Activated CD8-positive, alpha-beta memory T cell treated with anti-CD3 and anti-CD28 coated beads, Interleukin-2, amount 50 U/mL, for 24 hours (primary cell): ENCODE data around the gene FUT8.
A peak's percentile ranks its signal among the peaks of the same experiment; 100 is the strongest.
"Not testable (repeated sequence)": the region's sequence is repeated elsewhere in the genome, so short reads cannot be mapped to it uniquely, and the experiment has no call there.

Source experiments
- DNase-seq: peaks from one replicate; pipeline ENCODE4 v3.0.0-alpha.2; 2020; ENCODE audit errors: extremely low read depth

FUT8 gene

DNA sequence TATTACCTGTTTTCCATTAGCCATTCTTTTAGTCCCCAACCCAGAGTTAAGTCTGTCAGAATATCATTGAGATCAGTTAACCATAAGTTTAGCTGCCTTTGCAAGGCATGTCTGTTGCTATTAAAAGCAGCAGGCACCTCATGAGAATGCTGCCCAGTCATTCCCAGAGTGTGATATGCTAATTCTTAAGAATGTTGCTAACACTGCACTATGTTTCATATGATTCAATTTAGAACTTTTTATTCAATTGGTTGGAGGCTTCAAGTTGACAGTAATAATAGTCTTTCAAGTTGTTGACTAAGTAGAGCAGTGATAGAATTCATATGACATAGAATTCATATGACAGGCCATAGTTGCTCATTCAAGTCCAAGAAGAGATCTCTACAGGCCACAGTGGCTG is 292.3 kb downstream of the FUT8 start:
- DNase-seq, result peak; percentile 9

DNA sequence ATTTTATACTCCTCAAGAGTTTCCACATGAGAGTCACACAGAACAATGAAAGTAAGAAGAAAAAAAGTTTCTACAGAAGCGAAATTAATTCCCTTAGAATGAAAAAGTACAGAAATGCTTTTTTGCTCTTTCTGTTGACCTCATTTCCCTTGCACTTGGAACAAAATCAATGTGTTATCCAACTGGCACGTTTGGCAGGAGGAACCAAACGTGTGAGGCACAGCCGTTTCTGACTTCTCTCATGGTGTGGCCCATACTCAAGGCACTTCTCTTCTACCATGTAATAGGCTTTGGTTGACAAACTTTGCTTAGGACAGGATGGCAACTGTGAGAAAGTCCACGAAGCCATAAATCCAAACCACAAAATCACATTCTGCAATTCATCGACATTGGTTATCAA is 297.0 kb downstream of the FUT8 start:
- no peak for DNase-seq

DNA sequence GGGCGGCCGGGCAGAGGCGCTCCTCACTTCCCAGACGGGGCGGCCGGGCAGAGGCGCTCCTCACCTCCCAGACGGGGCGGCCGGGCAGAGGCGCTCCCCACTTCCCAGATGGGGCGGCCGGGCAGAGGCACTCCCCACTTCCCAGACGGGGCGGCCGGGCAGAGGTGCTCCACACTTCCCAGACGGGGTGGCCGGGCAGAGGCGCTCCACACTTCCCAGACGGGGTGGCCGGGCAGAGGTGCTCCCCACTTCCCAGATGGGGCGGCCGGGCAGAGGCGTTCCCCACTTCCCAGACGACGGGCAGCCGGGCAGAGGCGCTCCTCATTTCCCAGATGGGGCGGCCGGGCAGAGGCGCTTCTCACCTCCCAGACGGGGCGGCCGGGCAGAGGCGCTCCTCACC is 304.3 kb downstream of the FUT8 start:
- not testable (repeated sequence) for DNase-seq

DNA sequence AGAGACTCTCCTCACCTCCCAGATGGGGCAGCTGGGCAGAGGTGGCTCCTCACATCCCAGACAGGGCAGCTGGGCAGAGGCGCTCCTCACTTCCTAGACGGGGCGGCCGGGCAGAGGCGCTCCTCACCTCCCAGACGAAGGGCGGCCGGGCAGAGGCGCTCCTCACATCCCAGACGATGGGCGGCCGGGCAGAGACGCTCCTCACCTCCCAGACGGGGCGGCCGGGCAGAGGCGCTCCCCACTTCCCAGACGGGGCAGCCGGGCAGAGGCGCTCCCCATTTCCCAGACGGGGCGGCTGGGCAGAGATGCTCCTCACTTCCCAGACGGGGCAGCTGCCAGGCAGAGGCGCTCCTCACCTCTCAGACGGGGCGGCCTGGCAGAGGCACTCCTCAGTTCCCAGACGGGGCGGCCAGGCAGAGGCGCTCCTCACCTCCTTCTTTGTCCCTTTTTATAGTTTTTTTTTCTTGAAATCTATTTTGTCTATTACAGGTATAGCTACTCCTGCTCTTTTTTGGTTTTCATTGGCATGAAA is 304.9 kb downstream of the FUT8 start:
- DNase-seq, result not testable (repeated sequence)

DNA sequence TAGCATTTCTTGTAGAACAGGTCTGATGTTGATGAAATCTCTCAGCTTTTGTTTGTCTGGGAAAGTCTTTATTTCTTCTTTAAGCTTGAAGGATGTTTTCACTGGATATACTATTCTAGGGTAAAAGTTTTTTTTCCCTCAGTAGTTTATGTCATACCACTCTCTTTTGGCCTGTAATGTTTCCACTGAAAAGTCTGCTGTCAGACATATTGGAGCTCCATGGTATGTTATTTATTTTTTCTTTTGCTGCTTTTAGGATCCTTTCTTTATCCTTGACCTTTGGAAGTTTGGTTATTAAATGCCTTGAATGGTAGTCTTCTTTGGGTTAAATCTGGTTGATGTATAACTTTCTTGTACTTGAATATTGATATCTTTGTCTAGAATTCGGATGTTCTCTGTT is 306.1 kb downstream of the FUT8 start:
- no peak for DNase-seq

DNA sequence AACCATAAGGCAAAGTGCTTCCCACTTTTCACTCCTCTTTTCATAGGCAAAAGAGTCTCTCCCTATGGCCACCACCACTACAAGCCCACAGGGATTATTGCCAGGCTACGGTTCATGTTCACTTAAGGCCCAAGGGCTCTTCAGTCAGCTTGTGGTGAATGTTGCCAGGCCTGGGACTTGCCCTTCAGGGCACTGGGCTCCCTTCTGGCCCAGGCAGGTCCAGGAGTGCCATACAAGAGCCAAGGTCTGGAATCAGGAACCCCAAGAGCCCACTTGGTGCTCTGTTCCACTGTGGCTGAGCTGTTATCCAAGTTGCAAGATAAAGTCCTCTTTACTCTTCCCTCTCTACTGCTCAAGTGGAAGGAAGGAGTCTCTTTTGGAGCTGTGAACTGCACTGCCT is 307.6 kb downstream of the FUT8 start:
- DNase-seq, result no peak

DNA sequence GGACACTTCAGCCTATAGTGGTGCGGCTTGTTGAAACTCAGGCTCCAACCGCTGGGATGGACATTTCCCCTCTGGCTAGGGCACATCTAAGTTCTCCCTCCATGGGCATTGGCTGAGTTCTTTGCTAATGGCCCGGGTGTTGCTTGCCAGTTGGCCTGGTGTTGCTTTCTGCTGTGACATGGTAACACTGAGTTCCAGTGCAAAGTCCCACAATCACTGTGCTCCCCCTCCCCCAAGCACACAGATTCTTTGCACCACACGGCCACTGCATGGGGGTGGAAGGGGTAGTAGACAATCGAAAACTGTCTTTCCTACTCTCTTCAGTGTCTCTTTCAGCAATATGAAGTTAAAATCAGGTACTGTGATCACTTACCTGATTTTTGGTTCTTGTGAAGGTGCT is 308.2 kb downstream of the FUT8 start:
- no peak for DNase-seq

DNA sequence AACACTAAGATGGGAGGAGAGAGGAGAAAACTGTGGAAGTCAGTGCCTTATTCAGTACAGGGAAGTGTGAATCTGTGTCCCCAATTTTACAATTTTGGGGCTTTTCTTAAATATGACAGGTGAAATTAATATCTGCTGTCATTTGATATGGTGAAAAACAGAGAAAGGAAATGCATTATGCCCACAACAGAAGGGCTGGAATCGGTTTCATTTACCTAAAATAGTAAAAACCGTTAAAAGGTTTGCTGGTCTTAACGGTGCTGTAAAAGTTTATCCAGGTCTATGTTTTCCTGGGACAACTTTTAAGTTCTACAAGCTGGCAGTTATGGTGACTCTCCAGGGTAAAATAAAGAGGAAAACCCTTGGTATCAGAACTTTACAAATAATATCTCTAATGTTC is 310.8 kb downstream of the FUT8 start:
- DNase-seq, result no peak

DNA sequence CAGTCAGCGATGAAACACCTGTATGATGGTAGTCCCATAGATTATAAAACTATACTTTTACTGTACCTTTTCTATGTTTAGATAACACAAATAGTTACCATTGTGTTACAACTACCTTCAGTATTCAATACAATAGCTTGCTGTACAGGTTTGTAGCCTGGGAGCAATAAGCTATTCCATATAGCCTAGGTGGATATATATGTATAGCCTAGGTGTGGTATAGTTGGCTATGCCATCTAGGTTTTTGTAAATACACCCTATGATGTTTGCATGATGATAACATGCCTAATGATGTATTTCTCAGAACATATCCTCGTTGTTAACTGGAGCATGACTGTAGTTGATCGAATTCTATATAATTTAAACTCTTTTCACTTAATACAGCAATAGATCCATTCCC is 316.1 kb downstream of the FUT8 start:
- no peak for DNase-seq

DNA sequence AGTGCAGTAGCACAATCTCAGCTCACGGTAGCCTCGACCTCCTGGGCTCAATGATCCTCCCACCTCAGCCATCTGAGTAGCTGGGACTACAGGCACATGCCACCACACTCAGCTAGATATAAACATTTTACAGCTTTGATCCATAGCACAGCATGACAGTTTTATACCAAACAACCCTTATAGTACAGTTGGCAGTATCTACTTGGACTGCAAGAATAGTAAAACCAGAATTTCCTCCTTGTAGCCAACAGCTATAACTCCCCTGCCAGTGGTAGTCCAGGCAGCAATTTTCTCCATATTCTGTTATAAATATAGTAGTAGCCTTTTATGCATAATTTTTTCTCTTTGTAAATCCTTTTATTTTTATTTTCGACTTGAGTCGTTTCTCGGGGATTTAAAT is 317.0 kb downstream of the FUT8 start:
- no peak for DNase-seq

DNA sequence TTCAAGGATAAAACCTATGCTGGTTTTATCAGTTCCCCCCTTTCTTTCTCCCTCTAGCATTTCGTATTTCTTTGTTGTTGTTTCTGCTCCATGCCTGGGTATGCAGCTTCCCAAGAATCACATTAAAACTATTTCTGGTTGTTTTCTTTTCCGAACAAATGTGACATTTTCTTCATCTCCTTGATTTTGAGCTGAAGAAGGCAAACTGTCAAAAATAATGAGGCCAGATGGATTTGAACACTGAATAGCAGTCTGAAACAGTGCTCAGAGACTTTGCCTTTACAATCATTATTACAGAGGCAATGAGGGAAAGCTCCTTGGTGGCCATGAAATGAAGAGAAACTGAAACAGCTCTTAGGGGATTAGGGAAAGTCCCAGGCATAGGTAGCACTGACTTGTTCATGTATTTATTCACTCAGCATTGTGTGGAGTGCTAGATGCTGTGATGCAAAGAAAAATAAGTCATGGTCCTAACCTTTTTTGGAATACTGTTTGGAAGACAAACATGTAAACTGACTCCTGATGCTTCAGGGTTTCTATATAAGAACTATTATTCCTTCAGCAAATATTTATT is 319.5 kb downstream of the FUT8 start:
- no peak for DNase-seq

DNA sequence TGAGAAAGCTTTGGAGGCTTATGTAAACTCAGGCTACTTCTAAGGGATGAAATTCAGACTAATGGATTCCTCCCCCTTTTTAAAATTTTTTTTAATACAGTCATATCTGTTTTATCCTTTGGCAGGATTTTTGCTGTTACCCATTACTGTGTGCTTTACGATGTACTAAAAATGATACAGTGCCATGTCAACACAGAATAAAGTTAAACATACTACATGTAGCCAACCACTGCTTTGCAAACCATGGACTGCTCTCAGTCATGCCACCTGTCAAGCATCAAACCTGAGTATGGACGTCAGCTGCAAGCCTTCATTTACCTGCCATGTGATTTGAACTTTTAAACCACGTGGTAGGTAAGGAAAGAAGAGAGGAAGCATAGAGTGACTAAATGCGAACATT is 325.8 kb downstream of the FUT8 start:
- no peak for DNase-seq

DNA sequence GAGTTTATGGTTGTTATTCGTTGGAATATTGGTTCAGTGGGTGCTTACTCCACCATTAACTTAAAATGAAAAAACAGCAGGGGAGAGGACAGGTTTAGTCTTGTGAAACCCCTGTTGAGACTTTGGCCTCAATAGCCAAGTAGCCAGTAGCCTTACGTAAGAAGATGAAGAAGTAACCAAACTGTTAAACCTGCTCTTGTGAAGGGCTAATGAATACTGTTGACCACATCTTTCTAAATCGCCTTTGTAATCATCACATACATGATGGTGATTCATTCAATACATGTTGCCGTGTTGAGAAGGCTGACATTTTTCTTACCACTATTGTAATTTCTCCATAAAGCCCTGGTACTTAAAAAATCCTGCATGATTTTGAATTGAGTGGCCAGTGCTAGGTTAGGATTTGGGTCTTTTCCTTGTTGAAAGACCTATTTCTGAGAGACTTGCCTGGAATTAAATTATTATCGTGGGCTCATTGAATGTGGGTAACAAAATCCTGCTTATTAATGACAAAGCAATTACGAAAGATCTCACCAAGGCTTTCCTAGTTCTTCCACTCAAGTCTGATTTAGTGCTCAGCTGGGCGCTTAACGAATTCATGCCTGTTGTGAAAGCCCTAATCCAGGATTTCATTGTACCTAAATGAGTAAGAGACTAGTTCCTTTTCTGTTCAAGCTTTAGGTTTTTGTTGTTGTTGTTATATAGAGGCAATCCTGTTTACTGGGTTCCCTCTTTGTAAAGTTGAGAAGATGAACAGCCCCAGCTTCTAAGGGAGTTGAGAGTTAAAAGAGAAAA is 333.1 kb downstream of the FUT8 start:
- DNase-seq, result no peak

DNA sequence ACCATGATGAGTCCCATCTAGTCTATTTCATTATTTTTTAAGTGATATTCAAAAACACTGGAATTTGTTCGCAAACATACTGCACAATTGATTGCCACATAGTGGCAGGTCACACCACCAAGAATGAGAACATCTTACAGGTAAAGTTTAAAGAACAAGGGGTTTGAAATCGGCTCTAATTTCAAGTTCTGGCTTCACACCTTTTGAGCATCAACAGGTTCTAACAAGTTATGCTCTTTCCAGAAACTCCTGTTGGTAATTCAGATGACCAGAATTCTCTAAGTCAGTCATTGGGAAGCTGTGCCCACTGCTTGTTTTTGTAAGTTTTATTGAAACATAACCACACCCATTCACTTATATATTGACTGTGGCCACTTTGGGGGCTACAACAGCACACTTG is 336.3 kb downstream of the FUT8 start:
- no peak for DNase-seq

DNA sequence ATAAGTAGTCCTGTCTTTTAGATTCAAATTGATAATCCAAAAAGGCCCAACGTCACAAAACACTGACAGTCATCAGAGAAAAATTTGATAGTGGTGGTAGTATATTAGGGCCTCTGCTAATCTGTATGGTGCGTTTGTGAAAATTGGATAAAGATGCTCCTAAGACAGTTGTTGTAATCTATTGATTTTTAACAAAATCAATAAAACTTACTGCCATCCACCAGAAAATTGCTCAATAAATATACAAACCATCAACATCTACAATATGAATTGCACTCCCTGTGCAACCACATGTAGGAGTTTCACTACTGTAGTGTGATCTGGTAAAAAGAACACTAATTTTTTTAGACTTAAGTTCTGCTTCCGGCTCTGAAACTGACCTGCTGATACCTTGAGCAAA is 336.8 kb downstream of the FUT8 start:
- no peak for DNase-seq

DNA sequence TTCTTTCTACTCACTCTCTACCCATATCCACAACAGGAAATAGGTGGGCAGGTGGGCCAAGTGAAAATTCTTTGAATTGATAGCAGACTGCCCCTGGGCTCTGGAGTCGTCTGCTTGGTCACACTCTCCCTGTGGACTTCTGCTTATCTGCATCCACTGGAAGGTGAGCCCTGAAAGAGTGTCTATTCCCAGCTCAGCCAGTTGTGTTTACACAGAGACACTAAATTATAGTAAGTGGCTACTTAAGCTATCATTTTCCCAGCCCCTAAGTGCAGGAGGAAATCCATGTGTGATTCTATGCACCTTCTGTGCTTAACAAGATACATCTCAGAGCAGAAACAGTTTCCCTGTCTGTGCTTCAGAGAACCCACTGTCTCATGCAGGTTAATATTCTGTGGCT is 338.4 kb downstream of the FUT8 start:
- no peak for DNase-seq

DNA sequence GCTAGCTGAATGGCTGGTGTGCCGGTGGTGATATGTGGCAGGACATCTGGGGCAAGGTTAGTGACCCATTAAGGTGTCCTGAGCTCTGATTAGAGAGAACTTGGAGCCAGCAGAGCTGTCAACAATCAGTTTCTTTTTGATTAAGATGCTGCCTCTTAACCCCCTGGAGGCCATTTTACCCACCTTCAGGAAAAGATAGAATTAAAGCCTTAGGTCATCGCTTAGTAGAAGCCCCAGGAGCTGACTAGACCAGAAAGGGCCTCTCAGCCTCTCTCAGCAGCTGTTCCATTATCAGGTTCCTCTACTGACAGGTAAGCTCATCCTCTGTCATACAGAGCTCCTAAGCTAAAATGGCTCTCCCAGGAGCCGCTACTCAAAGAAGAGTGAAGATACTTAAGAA is 339.0 kb downstream of the FUT8 start:
- no peak for DNase-seq

DNA sequence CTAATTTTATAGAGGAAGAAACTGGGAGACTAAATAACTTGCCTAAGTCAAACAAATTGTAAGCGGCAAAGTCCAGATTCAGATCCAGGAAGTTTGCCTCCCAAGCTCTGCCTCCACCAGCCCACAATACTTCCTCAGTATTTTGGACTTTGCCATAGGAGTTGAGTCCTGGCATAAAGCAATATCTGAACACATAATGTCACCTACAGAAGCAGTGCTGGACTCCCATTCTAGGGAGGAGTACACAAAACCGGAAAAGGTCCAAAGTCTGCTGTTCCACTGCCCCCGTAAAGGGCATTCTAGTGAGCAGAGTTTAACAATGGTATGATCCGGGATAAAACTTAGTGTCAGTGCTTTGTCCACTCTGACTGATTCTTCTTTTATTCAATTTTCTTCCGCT is 340.5 kb downstream of the FUT8 start:
- no peak for DNase-seq

DNA sequence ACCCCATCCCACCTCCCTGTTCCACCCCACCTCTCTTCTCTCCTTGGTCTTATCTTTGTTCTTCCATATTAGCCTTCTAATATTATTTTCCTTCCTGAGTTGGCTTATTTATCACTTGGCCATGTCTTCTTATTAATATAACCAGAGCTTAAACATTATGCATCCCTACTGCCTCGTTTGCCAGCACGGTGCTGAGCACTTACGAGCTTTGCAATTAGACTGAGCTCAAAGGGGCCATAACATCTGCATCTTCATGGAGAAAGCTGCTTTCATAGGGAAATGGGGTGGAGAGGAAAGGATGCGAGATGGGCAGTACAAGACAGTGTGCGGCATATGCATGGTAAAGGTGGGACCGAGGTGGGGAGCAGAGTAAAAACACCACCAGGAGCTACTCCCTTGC is 342.8 kb downstream of the FUT8 start:
- DNase-seq, result no peak

DNA sequence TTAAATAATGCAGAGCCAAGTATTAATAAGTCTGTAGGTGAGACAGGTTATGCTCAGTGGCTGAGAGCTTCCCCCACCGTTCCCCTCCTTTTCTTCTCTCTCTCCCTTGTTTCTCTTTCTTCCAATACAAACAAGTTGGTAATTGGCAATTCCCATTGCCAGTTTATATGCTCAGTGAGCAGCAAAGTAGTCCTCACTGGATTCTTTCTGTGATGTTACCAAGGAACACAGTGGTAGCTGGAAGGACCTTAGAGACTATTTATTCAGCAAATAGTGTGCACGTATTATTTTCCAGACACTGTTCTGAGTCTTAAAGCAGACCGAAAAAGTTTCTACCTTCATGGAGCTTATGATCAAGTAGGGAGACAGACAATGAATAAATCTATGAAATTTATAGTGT is 344.4 kb downstream of the FUT8 start:
- no peak for DNase-seq

DNA sequence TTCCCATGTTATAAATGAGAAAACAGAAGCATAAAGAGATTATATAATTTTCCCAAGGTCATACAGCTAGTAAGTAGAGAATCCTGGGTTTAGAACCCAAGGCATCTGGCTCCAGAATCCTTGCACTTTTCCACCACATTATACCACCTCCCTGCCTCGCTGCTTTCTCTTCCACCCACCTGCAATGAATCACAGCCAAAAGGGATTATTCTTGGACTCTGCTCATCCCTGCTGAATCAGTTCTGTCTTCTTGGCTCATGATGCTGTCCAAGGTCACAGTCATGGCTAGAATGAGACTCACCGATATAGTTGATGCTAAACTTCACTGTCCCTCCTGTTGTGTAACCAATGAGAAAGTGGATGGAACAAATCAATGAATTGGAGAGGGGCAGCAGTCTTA is 356.6 kb downstream of the FUT8 start:
- DNase-seq, result no peak

DNA sequence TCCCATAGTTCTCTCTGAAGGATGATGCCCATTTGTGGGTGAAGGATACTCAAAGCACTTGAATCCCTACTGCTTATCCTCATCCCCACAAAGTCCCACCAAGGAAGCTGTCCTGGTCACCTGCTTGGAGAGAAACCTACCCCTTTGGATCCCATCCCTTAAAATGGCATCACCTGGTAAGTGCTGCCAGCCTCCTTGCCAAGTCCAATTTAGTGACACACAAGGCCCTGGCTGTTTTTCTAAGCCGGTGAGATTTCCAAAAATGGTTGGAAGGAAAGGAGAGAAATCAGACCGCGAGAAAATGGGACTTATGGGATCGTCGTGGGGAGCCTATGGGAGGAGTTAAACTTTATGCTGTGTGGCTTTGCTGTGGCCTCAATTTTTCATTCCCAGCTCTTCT is 358.2 kb downstream of the FUT8 start:
- DNase-seq, result no peak

DNA sequence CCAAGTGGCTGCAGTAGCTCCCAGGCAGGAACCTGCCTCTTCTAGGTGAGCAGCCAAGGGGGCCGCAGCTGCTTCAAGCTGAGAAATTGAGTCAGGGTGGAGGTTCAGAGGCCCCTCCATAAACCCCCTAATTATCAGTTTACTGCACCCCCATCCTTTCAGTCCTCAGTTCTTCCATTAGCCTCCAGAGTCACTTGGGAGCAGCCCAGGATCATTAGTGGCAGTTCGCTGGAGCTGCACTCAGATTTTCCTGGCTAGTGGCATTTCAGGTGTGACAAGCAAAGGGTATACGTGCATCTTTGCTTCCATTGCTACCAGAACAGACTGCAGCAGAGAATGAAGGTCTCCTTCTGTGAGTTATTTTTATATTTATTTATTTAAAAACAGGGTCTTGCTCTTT is 358.7 kb downstream of the FUT8 start:
- no peak for DNase-seq

DNA sequence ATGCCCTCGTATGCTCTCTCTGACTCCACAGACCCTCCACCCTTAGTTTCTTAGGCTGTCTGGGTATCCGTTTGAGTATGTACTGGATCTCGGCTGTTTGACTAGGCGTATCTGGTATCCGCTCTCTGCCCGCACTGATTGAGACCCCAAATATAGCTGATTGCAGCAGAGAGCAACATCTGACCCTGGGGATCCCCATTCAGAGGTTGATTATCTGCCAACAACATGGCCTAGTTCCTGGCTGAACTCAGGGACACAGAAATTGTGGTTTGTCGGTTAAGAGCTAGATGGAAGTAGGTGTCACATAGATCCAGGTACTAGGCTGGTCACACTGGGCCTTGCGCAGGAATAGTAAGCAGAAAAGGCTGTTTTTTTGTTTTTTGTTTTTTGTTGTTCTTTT is 359.9 kb downstream of the FUT8 start:
- DNase-seq, result no peak
